Left ventricle myocardium superior (tissue), 1 donor: Measurements from ENCODE around the gene CAMK4. TPM values are rescaled to one million over a fixed set of nuclear protein-coding genes. Genes with fewer than 3 reads are reported as not detected.

Experiments used
- ATAC-seq: fragments of 200-7000 bp; cut with Tn5 transposase; one replicate; pipeline ENCODE4 v1.9.1; 2020; ENCODE audit warnings: mild to moderate bottlenecking, moderate library complexity
- DNase-seq: peaks from one replicate; pipeline ENCODE4 v3.0.0-alpha.2; 2020
- intact Hi-C: fragments of 100-400 bp; cut with micrococcal nuclease; formaldehyde crosslinking; loops from one replicate; pipeline ENCODE4 v1.11.0; 2022
- long read RNA-seq: library from polyadenylated mRNA; unstranded; transcript quantifications from one replicate; pipeline ENCODE4 v2.0.0, GENCODE V29; 2021
- total RNA-seq: library from RNA; stranded (reverse); fragmentation: NEBNext Ultra II Directional; extraction: Animal tissue kit (Norgen Biotek cat#: 25700); gene quantifications from one replicate; pipeline ENCODE4 v1.2.1, GENCODE V29; 2021
- donor health status: DM: no; HTN: yes; CAD: no; lungs with severe emphysema.

CAMK4 gene
- total RNA-seq: 0.10 TPM
- long read RNA-seq: 0 reads

DNA sequence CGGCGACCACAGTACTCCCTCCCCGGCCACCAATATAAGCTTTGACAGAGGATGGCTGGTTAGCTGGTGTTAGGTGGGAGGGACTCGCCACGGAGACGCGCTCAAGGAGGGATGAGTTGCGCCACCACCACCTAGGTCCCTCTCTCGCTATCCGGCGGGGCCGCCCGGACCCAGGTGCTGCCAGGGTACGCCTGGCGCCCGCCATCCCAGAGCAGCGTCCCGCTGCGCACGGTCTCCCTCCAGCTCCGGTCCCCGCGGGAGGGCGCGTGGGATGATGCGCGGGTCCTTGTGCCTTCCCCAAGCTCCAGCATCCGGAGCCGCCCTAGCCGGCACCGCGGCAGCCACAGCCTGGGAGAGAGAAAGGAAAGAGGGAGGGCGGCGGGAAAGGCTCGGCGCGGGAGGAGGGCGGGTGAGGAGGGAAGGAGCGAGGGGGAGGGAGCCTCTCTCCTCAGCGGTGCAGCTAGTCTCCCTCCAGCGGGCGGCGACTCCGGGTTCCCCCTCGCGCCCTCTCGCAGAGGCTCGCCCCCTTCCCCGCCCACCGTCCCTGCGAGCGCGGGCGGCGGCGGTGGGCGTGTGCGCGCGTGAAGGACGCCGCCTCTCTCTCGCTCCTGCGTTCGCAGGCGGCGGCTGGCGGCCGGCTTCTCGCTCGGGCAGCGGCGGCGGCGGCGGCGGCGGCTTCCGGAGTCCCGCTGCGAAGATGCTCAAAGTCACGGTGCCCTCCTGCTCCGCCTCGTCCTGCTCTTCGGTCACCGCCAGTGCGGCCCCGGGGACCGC lies at the start of gene CAMK4:
CAMK4 (plus strand) TSS at position 598 of the 774 bp plus-strand sequence; CDS start at position 698, 100 bp downstream.
- peak; percentile 76 for DNase-seq
- intact Hi-C loops: no loop called here
- ATAC-seq: peak; percentile 98

GRCh38 chr5:111183064-111183463 lies 41.1 kb upstream of the CAMK4 start:
- no peak for DNase-seq

GRCh38 chr5:111187079-111187478 lies 37.1 kb upstream of the CAMK4 start:
- DNase-seq: no peak
- ATAC-seq: no peak
- intact Hi-C loops: no loop called here

More at GRCh38 chr5:111183064-111183463, 41.1 kb upstream of the CAMK4 start:
- intact Hi-C loops: no loop called here
- no peak for ATAC-seq

GRCh38 chr5:111194053-111194452 lies 30.1 kb upstream of the CAMK4 start:
- intact Hi-C loops: no loop called here

DNA sequence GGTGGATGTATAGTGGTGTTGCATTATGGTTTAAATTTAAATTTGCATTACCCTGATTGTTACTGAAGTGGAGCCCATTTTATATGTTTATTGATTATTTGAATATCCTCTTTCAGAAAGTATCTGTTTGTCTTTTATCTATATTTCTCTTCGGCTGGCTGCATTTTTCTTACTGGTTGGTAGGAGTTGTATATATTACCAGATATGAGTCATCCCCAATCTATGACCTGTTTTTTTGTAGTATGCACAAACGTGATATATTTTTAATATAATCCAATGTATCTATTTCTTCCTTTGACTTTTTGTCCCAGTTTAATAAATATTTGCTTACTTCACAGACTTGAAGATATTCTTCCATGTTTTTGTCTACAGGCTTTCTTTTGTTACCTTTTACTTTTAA lies 29.3 kb upstream of the CAMK4 start:
- no peak for DNase-seq
- intact Hi-C loops: no loop called here
- ATAC-seq: no peak

More at GRCh38 chr5:111194053-111194452, 30.1 kb upstream of the CAMK4 start:
- DNase-seq: no peak
- ATAC-seq: no peak

- DNase-seq (peak; percentile 24), ATAC-seq (no peak)
- intact Hi-C loops: no loop called here
These were observed 26.7 kb upstream of the CAMK4 start for GRCh38 chr5:111197523-111197922.

GRCh38 chr5:111198281-111198966 lies 25.8 kb upstream of the CAMK4 start:
- intact Hi-C loops: no loop called here
- DNase-seq (no peak), ATAC-seq (no peak)

DNA sequence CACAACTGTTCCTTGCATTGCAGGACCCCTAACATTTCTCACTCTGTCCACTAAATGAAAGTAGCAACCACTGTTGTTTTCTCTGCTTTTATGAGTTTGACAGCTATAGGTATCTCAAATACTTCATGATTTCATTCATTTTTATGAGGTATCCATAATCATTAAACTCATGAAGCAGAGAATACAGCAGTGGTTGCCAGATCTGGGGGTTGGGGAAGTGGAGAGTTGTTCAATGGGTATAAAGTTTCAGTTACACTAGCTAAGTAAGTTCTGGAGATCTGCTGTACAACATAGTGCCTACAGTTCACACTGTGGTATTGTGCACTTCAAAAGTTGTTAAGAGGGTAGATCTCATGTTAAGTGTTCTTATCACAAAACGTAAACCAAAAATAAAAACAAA lies 23.4 kb upstream of the CAMK4 start:
- ATAC-seq: no peak
- intact Hi-C loops: no loop called here

DNA sequence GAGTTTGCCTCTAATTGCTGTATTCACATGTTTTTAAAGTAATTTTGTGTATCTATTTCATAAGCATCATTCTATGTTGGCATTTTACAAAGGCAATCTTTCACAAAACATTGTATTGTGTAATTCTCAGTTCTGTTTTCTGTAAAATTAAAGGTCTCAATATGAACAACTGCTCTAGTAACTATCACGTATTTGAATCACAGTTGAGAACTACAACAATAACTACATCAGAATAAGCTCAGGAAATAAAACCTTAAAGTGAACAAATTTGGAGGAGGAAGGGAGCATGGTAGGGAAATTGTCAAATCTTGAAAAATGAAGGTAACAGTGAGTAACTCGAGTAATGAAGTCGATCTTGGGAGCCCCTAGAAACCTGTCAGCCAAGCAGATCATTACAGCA lies 22.5 kb upstream of the CAMK4 start:
- DNase-seq (no peak), ATAC-seq (no peak)
- intact Hi-C loops: no loop called here

More for the DNA sequence above, 23.4 kb upstream of the CAMK4 start:
- DNase-seq: no peak

DNA sequence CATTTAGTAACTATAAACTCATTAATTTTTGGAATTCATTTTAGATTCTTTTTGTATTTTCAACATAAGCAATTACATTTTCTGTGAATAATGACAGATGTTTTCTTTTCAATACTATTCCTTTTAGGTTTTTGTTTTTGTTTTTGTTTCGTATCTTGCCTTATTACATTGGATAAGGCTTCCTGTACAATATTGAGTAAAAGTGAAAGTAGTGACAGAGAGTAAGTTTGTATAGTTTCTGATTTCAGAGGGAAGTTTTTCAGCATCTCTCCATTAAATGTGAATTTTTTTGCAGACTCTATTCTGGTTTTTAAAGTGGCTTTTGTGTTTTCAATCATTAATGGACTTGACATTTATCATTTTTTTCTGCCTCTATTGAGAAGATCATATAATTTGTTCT lies 12.8 kb upstream of the CAMK4 start:
- DNase-seq: no peak
- intact Hi-C loops: no loop called here
- no peak for ATAC-seq

- intact Hi-C loops: no loop called here
- ATAC-seq: no peak
- no peak for DNase-seq
These were observed 10.0 kb upstream of the CAMK4 start for GRCh38 chr5:111214052-111214742.

DNA sequence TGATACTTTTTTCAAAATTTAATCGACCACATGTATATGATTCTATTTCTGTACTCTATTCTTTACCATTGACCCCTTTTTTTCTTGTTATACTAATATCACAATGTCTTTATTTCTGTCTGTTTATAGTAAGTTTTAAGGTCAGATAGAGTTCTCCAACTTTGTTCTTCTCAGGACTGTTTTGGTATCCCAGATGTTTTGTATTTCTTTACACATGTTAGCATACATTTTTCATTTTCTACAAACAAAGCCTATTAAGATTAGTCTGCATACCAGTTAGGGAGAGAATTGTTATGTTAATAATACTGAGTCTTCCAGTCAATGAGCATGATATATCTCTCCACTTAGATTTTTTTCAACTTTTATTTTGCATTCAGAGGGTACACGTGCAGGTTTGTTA lies 8.2 kb upstream of the CAMK4 start:
- ATAC-seq: no peak
- no peak for DNase-seq
- intact Hi-C loops: no loop called here

GRCh38 chr5:111221139-111221538 lies 3.0 kb upstream of the CAMK4 start:
- ATAC-seq: no peak
- intact Hi-C loops: no loop called here
- no peak for DNase-seq

DNA sequence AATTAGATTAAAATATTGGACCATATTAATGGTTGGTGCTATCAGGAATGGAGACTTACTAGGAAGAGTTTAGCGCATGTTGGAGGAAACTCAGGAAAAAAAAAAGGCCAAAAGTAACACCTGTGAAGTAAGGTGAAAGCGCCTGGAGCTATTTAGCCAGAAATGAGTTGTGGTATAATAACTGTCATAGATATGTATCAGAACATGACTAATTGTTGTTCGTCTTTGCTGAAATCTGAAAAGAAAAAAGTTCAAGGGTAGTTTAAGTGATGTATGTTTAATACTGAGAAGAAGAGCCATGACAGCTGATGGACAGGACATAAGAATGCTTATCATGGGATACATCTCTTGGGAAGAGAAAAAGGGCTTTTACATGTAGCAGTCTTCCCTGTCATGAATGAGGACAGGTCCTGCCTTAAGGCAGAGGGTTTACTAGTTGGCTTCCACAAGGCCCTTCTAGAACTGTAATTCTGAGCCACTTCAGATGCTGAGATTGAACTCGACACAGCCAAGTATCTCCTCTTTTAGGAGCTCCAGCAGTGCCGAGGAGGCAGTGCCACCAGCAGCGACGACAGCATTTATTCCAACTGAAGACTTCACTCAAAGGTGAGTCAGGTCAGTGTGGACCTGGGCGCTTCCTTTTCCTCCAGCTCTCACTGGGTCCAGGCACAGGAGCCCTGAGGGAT lies 940 bp upstream of the CAMK4 start:
- no peak for DNase-seq
- no peak for ATAC-seq
- intact Hi-C loops: no loop called here

DNA sequence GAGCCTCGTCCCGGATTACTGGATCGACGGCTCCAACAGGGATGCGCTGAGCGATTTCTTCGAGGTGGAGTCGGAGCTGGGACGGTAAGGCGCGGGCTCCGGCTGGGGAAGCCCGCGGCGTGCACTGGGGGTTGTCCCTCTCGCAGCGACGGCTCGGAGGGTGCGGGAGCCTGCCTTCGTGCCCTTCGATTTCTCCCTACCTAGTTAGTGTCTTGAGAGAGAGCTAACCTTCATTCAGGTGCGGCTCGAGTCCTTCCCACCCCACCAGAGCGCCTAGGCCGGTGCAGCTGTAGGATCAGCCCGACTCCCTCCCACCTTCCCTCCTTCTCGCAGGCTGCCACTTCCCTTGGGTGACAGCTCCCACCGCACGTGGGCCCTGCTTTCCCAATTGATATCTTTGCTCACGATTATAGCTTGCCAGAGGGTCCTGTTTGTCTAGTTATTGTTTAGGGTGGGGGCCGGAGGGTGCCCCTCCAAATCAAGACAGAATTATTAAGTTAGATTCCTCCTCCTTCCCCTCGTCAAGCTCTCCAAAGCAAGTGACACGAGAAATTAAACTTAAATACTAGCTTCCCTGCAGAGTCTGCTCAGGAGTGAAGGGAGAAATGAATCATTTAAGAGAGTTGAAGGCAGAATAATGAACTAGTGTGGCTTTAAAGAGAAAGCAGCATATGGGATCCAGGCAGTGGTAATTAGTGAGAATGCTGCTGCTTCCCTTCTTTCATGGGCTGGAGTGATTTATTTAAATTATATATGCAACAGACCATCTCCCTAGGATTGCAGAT lies 569 bp downstream of the CAMK4 start:
- intact Hi-C loops: no loop called here
- ATAC-seq: no peak

GRCh38 chr5:111225926-111226325 lies 1.7 kb downstream of the CAMK4 start:
- intact Hi-C loops: no loop called here
- no peak for DNase-seq
- no peak for ATAC-seq

More for the DNA sequence above, 569 bp downstream of the CAMK4 start:
- DNase-seq: no peak

- intact Hi-C loops: no loop called here
- DNase-seq: no peak
- no peak for ATAC-seq
These were observed 2.4 kb downstream of the CAMK4 start for GRCh38 chr5:111226556-111226955.

DNA sequence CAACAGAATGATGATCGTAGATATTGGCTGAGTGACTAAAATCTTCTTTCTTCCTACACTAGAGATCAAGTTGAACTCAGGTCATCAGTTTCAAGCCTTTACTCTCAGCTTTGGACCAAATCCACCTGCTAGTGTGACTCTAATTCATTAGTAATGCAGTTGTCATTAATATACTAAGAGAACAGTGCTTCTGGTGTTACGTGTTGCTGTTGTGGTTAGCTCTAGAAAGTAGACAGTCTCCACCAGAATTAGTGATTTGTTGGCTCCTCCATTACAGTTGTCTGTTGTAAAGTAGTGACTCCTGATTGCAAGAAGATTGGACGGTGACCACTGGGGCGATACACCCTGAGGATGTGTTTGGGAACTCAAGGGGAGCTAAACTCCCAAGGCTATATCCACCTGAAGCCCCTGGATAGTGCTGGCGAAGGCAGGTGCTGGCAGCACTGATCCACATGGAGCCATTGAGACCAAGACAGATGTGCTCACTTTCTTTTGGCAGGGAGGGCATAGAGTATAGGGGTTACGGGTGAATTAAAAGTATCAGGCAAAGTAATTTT lies 3.1 kb downstream of the CAMK4 start:
- intact Hi-C loops: no loop called here
- DNase-seq (no peak), ATAC-seq (no peak)
